H9 (cell line): ENCODE results near the gene SLC1A1. TPM values are rescaled to one million over a fixed set of nuclear protein-coding genes. Genes with fewer than 3 reads are reported as not detected.

ENCODE experiments used
- DNase-seq: peaks from one replicate; pipeline ENCODE4 v3.0.0-alpha.2; 2017
- H2AFZ ChIP-seq: one replicate; pipeline ENCODE4 v1.6.1; 2013; ENCODE audit warnings: mild to moderate bottlenecking, low read length, control low read depth, moderate library complexity
- H2AK5ac ChIP-seq: 2 replicates; pipeline ENCODE4 v1.6.1; 2013; ENCODE audit warnings: low read length, control low read depth, mixed read lengths; ENCODE audit not compliant: insufficient read length
- H2BK120ac ChIP-seq: one replicate; pipeline ENCODE4 v1.6.1; 2013; ENCODE audit warnings: low read depth, mild to moderate bottlenecking, low read length, control low read depth, inconsistent platforms; ENCODE audit not compliant: poor library complexity, severe bottlenecking
- H2BK12ac ChIP-seq: 2 replicates; pipeline ENCODE4 v1.6.1; 2013; ENCODE audit warnings: low read length, control low read depth, mixed read lengths, low read depth; ENCODE audit not compliant: insufficient read length
- H2BK15ac ChIP-seq: 2 replicates; pipeline ENCODE4 v1.6.1; 2013; ENCODE audit warnings: low read depth, low read length, control low read depth
- H2BK20ac ChIP-seq: one replicate; pipeline ENCODE4 v1.6.1; 2013; ENCODE audit warnings: low read depth, mild to moderate bottlenecking, low read length, control low read depth, inconsistent platforms; ENCODE audit not compliant: poor library complexity, severe bottlenecking
- H2BK5ac ChIP-seq: 2 replicates; pipeline ENCODE4 v1.6.1; 2013; ENCODE audit warnings: low read length, control low read depth, mixed read lengths; ENCODE audit not compliant: insufficient read length
- H3K14ac ChIP-seq: 2 replicates; pipeline ENCODE4 v1.6.1; 2013; ENCODE audit warnings: low read length, control low read depth; ENCODE audit not compliant: insufficient read depth
- H3K18ac ChIP-seq: 2 replicates; pipeline ENCODE4 v1.6.1; 2013; ENCODE audit warnings: low read depth, mild to moderate bottlenecking, mixed read lengths, low read length, control low read depth; ENCODE audit not compliant: insufficient read length
- H3K23ac ChIP-seq: 2 replicates; pipeline ENCODE4 v1.6.1; 2013; ENCODE audit warnings: low read length, control low read depth, mixed read lengths, low read depth; ENCODE audit not compliant: insufficient read length
- H3K23me2 ChIP-seq: 2 replicates; pipeline ENCODE4 v1.6.1; 2013; ENCODE audit warnings: low read depth, mild to moderate bottlenecking, mixed read lengths, low read length, control low read depth; ENCODE audit not compliant: insufficient read length, poor library complexity, severe bottlenecking
- H3K27ac ChIP-seq: 2 replicates; pipeline ENCODE4 v1.5.1; 2013; ENCODE audit warnings: low read length, control low read depth, mixed read lengths, low read depth; ENCODE audit not compliant: insufficient read length
- H3K27me3 ChIP-seq: 2 replicates; pipeline ENCODE4 v1.6.1; 2013; ENCODE audit warnings: low read length, control low read depth, inconsistent platforms; ENCODE audit not compliant: insufficient read depth
- H3K4ac ChIP-seq: 2 replicates; pipeline ENCODE4 v1.6.1; 2013; ENCODE audit warnings: low read depth, mild to moderate bottlenecking, control low read depth, inconsistent platforms, low read length, moderate library complexity
- H3K4me1 ChIP-seq: 2 replicates; pipeline ENCODE4 v1.6.1; 2013; ENCODE audit warnings: low read length, control low read depth, inconsistent platforms; ENCODE audit not compliant: insufficient read depth
- H3K4me2 ChIP-seq: 2 replicates; pipeline ENCODE4 v1.6.1; 2013; ENCODE audit warnings: low read length, control low read depth, mixed read lengths; ENCODE audit not compliant: insufficient read length, insufficient read depth
- H3K56ac ChIP-seq: 2 replicates; pipeline ENCODE4 v1.6.1; 2013; ENCODE audit warnings: low read depth, mild to moderate bottlenecking, mixed read lengths, low read length, control low read depth; ENCODE audit not compliant: insufficient read length
- H3K79me1 ChIP-seq: 2 replicates; pipeline ENCODE4 v1.6.1; 2013; ENCODE audit warnings: low read depth, mild to moderate bottlenecking, moderate library complexity, low read length, control low read depth, inconsistent platforms; ENCODE audit not compliant: insufficient read depth, poor library complexity, severe bottlenecking
- H3K79me2 ChIP-seq: 2 replicates; pipeline ENCODE4 v1.6.1; 2013; ENCODE audit warnings: low read length, control low read depth, inconsistent platforms; ENCODE audit not compliant: insufficient read depth
- H3K9ac ChIP-seq: 2 replicates; pipeline ENCODE4 v1.6.1; 2013; ENCODE audit warnings: low read length, control low read depth, mixed read lengths; ENCODE audit not compliant: insufficient read length; ENCODE audit errors: extremely low read depth
- H3K9me3 ChIP-seq: one replicate; pipeline ENCODE4 v1.6.1; 2013; ENCODE audit warnings: low read depth, low read length, inconsistent platforms; ENCODE audit not compliant: control insufficient read depth
- H3T11ph ChIP-seq: one replicate; pipeline ENCODE4 v1.6.1; 2013; ENCODE audit warnings: mild to moderate bottlenecking, low read length, control low read depth, inconsistent platforms
- H4K20me1 ChIP-seq: one replicate; pipeline ENCODE4 v1.6.1; 2013; ENCODE audit not compliant: control insufficient read depth, insufficient read length, insufficient read depth
- H4K5ac ChIP-seq: 2 replicates; pipeline ENCODE4 v1.6.1; 2013; ENCODE audit warnings: low read depth, mild to moderate bottlenecking, mixed read lengths, low read length, control low read depth; ENCODE audit not compliant: insufficient read length
- H4K8ac ChIP-seq: replicated peaks from 2 replicates; pipeline ENCODE4 v1.6.1; 2013; ENCODE audit warnings: low read length, control low read depth, mixed read lengths, low read depth; ENCODE audit not compliant: insufficient read length
- H4K91ac ChIP-seq: 2 replicates; pipeline ENCODE4 v1.6.1; 2013; ENCODE audit warnings: low read depth, mild to moderate bottlenecking, moderate library complexity, mixed read lengths, low read length, control low read depth; ENCODE audit not compliant: insufficient read length
- H3K27ac Mint-ChIP-seq, 3 experiments: 2 replicates in 2 of 3; 3 replicates in 1 of 3; pipeline ENCODE4 v1.8.0; 2020 to 2021; ENCODE audit warnings: mixed read lengths in 3 of 3, mild to moderate bottlenecking in 1 of 3, moderate library complexity in 1 of 3
- H3K27me3 Mint-ChIP-seq: 2 replicates; pipeline ENCODE4 v1.8.0; 2021; ENCODE audit warnings: low read depth, mild to moderate bottlenecking, moderate library complexity, mixed read lengths
- H3K36me3 Mint-ChIP-seq, 3 experiments: 2 replicates in 2 of 3; 3 replicates in 1 of 3; pipeline ENCODE4 v1.8.0; 2020 to 2021; ENCODE audit warnings: low read depth in 3 of 3, mixed read lengths in 3 of 3; ENCODE audit not compliant: insufficient read depth in 1 of 3
- H3K4me1 Mint-ChIP-seq, 2 experiments: 2 replicates each; pipeline ENCODE4 v1.8.0; 2020; ENCODE audit warnings: mixed read lengths in 2 of 2
- H3K4me3 Mint-ChIP-seq, 2 experiments: 2 replicates in 1 of 2; 3 replicates in 1 of 2; pipeline ENCODE4 v1.8.0; 2020 to 2021; ENCODE audit warnings: mild to moderate bottlenecking in 2 of 2, mixed read lengths in 2 of 2, moderate library complexity in 1 of 2
- H3K9me3 Mint-ChIP-seq, 2 experiments: 2 replicates in 1 of 2; 3 replicates in 1 of 2; pipeline ENCODE4 v1.8.0; 2020; ENCODE audit warnings: mild to moderate bottlenecking in 2 of 2, mixed read lengths in 2 of 2, moderate library complexity in 1 of 2
- CTCF ChIP-seq: fragments of 200-600 bp; sonication (generic); conservative IDR thresholded peaks from 3 replicates; pipeline ENCODE4 v1.8.0; 2021; ENCODE audit warnings: antibody characterized with exemption, mild to moderate bottlenecking
- WGBS: extraction: QIAGEN DNeasy Blood & Tissue Kit; methylation state at CpG from one replicate; pipeline ENCODE4 v1.1.7; 2013; ENCODE audit warnings: missing lambda C conversion rate, low lambda C conversion rate, mixed read lengths; ENCODE audit not compliant: insufficient read length; ENCODE audit errors: extremely low coverage; 5-methylcytosine and 5-hydroxymethylcytosine counted together
- total RNA-seq: library from RNA; stranded (reverse); gene quantifications from 2 replicates; pipeline ENCODE4 v1.2.1, GENCODE V29; 2021

Gene SLC1A1
- total RNA-seq, 1 experiment from 2014 or later = 4.7 TPM

- H3K4me2 ChIP-seq = no peak overlapping the region
- WGBS = no CpG with 5 or more reads among the region's 5 CpGs
These were observed 83.5 kb downstream of the SLC1A1 start for GRCh38 chr9:4573634-4574389.

More at GRCh38 chr9:4573634-4574389, 83.5 kb downstream of the SLC1A1 start:
- Histone ChIP-seq H3K14ac (no peak overlapping the region), H3K18ac (no peak overlapping the region), H3K79me1 (no peaks in the 10 kb centered on the region), H2BK12ac (no peak overlapping the region), H4K91ac (no peak overlapping the region), H4K5ac (no peak overlapping the region), H3K27me3 (no peaks in the 10 kb centered on the region), H3K4ac (no peak overlapping the region), H3K56ac (no peak overlapping the region), H3K4me1 (no peaks in the 10 kb centered on the region), H2AK5ac (no peak overlapping the region), H3T11ph (no peak overlapping the region), H2BK5ac (no peak overlapping the region), H3K23ac (no peak overlapping the region), H2BK120ac (no peak overlapping the region), H3K23me2 (no peaks in the 10 kb centered on the region), H3K9me3 (no peaks in the 10 kb centered on the region), H3K27ac (no peak overlapping the region), H3K79me2 (no peaks in the 10 kb centered on the region), H2BK15ac (no peak overlapping the region), H2BK20ac (no peak overlapping the region), H4K20me1 (no peaks in the 10 kb centered on the region), H3K9ac (no peak overlapping the region), H2AFZ (no peak overlapping the region), H4K8ac (no peak overlapping the region)
- Mint-ChIP-seq H3K27me3 (no peaks in the 10 kb centered on the region), H3K36me3 (peaks cover 0 to 4% (median 0%) of the 10 kb centered on the region in 3 experiments; a peak in 1 of 7 replicates), H3K4me3 (no peak overlapping the region), H3K27ac (peak overlapping the region in 2 of 3 experiments; percentile 38 to 79; a peak in 1 of 7 replicates), H3K4me1 (peaks cover 8 to 9% of the 10 kb centered on the region in 2 experiments), H3K9me3 (no peaks in the 10 kb centered on the region)
- DNase-seq = no peak
- no peak for TF ChIP-seq CTCF
